Keratinocyte (primary cell): ENCODE data around the gene ERC1.

Experiments used
- EZH2 ChIP-seq: IDR thresholded peaks from one replicate; pipeline ENCODE4 v1.6.1; 2012; ENCODE audit warnings: inconsistent platforms, mild to moderate bottlenecking, low read length, moderate library complexity
- TF ChIP-seq, protein P1 (sequence below), 3 experiments: IDR thresholded peaks in 1 of 3; conservative IDR thresholded peaks in 1 of 3; optimal IDR thresholded peaks in 1 of 3; 2 replicates in 2 of 3; 3 replicates in 1 of 3; pipeline versions ENCODE3 to v1.5.1; 2011; ENCODE audit warnings: low read length in 3 of 3, mild to moderate bottlenecking in 3 of 3, moderate library complexity in 2 of 3, control low read depth in 1 of 3, inconsistent platforms in 1 of 3; ENCODE audit not compliant: insufficient read depth in 2 of 3; ENCODE audit errors: extremely low read depth in 1 of 3

DNA sequence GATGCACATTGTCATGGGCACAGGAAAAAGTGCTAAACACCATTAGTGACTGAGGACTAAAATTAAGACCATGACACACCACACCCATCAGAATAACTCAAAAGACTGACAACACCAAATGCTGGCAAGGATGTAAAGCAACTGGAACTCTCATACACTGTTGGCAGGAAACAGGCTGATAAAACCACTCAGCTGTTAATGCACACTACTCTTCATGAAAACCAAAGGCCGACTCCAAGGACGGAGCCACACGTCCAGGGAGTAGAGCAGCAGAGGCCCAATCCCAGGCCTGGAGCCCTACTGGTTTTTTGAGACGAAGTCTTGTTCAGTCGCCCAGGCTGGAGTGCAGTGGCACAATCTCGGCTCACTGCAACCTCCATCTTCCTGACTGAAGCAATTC is 48.0 kb upstream of the ERC1 start:
- TF ChIP-seq, protein P1, sequence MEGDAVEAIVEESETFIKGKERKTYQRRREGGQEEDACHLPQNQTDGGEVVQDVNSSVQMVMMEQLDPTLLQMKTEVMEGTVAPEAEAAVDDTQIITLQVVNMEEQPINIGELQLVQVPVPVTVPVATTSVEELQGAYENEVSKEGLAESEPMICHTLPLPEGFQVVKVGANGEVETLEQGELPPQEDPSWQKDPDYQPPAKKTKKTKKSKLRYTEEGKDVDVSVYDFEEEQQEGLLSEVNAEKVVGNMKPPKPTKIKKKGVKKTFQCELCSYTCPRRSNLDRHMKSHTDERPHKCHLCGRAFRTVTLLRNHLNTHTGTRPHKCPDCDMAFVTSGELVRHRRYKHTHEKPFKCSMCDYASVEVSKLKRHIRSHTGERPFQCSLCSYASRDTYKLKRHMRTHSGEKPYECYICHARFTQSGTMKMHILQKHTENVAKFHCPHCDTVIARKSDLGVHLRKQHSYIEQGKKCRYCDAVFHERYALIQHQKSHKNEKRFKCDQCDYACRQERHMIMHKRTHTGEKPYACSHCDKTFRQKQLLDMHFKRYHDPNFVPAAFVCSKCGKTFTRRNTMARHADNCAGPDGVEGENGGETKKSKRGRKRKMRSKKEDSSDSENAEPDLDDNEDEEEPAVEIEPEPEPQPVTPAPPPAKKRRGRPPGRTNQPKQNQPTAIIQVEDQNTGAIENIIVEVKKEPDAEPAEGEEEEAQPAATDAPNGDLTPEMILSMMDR (optimal IDR thresholded peaks at IDR 0.05 in 1 of 3, IDR thresholded peaks at IDR 0.05 in 1 of 3, conservative IDR thresholded peaks at IDR 0.05 in 1 of 3; ENCODE audit: extremely low read depth in 1 of 3, insufficient read depth in 2 of 3, low read length in 3 of 3): no peak
- TF ChIP-seq EZH2: no peak
